Left kidney (tissue), 8 donors: Measurements from ENCODE around the gene CXCL8. TPM values are rescaled to one million over a fixed set of nuclear protein-coding genes. Genes with fewer than 3 reads are reported as not detected.
"Not testable (repeated sequence)": the region's sequence is repeated elsewhere in the genome, so short reads cannot be mapped to it uniquely, and the experiment has no call there.

Experiments
- DNase-seq: peaks from one replicate; pipeline ENCODE4 v3.0.0-alpha.2; 2013
- long read RNA-seq, 8 donors: transcript quantifications; one replicate each; lab custom pipeline, GENCODE V29; 2026
- polyA plus RNA-seq: library from polyadenylated mRNA; unstranded; fragments of 120-200 nt; gene quantifications from one replicate; pipeline ENCODE4 v1.2.1, GENCODE V29; 2013; ENCODE audit not compliant: insufficient read length

Gene CXCL8
- 0.63 TPM for polyA plus RNA-seq
- long read RNA-seq, donor 1 = 0 reads
- long read RNA-seq, donor 2 = 0 reads
- long read RNA-seq, donor 3 = 0 reads
- long read RNA-seq, donor 4 = 0 reads
- long read RNA-seq, donor 5, partial matches to known transcripts = 0 of 1 reads
- long read RNA-seq, donor 5, other reads (novel, unspliced or antisense) = 0 of 1 reads
- long read RNA-seq, donor 6 = 0 reads
- long read RNA-seq, donor 7, partial matches to known transcripts = 0 of 1 reads
- long read RNA-seq, donor 7, other reads (novel, unspliced or antisense) = 0 of 1 reads
- long read RNA-seq, donor 8 = 0 reads

GRCh38 chr4:73740353-73740778 is at the start of gene CXCL8:
Gene CXCL8 (plus strand): TSS chr4:73740569. CDS start chr4:73740659, 90 bp downstream.
- DNase-seq = peak; percentile 17

DNA sequence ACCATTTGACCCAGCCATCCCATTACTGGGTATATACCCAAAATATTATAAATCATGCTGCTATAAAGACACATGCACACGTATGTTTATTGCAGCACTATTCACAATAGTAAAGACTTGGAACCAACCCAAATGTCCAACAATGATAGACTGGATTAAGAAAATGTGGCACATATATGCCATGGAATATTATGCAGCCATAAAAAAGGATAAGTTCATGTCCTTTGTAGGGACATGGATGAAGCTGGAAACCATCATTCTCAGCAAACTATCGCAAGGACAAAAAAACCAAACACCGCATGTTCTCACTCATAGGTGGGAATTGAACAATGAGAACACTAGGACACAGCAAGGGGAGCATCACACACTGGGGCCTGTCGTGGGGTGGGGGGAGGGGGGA is 49.2 kb upstream of the CXCL8 start:
- not testable (repeated sequence) for DNase-seq

DNA sequence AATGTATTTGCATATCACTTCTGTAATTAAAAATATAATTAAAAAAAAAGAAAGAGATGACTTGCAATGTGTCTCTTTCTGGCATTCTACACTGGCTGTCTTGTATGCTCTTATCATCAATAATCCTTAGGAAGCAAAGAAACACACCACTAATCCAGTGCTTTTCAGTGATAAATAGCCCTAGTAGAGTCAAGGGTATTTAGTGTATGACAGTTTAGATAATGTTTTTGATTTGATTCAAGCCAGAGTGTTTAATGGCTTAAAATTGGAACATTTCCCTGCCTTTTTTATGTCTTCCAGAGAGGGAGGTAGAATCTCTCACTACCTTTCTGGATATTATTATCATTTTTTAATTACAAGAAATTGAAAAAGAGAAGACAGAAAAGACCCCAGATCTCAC is 48.6 kb upstream of the CXCL8 start:
- DNase-seq = no peak

GRCh38 chr4:73692254-73692653 is 48.1 kb upstream of the CXCL8 start:
- DNase-seq = no peak

GRCh38 chr4:73692701-73693100 is 47.7 kb upstream of the CXCL8 start:
- no peak for DNase-seq

DNA sequence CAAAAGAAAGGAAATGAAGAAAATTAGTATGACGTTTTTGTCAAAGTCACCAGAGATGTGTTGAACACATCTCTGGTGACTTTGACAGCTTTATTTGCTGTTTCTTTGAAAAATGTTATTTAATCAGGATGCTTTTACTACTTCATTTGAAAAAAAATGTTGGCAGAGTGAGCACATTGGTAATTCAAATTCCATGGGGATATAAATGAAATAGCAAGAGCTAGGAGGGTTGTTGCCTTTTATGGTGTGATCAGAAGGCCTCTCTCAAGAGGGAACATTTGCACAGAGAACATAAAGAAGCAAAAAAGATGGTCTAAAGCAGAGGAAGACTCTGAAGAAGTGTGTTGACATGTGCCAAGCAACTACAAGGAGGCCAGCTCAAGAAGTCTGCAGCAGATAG is 46.6 kb upstream of the CXCL8 start:
- DNase-seq = no peak

DNA sequence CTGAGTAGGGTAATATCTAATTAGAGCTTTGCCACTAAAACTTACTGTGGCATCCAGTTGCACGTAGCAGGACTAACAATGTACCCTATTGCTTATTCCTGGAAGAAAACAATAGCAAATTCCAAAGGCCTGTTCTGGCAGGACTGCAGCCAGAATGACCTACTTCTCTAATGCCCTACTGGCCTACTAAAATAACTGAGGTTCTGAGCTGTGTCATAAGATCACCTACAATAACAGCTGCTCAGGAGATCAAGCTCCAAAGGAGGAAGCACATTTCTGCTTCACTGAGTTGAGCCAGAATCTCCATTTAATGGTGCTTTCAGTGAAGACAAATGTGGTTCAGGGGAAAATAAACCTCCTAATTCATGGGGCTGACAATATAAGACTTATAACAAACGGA is 42.2 kb upstream of the CXCL8 start:
- DNase-seq = peak; percentile 61

DNA sequence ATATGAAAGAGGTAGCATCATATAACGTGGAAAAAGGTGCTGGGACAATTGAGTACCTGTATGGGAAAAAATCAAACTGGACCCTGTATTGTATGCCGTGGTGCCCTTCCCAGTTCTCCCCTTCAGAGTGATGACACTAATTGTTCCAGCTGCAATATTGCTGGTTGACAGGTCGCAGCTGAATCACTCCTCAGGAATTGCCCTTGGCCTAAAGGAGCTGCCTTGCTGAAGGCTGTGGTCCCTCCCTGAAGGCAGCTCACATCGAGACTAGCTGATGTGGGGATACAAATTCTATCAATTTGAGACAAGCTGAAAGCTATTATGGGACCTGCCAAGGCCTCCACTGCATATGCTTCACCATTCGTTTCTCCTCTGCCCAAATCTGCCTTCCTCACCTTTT is 39.3 kb upstream of the CXCL8 start:
- no peak for DNase-seq

DNA sequence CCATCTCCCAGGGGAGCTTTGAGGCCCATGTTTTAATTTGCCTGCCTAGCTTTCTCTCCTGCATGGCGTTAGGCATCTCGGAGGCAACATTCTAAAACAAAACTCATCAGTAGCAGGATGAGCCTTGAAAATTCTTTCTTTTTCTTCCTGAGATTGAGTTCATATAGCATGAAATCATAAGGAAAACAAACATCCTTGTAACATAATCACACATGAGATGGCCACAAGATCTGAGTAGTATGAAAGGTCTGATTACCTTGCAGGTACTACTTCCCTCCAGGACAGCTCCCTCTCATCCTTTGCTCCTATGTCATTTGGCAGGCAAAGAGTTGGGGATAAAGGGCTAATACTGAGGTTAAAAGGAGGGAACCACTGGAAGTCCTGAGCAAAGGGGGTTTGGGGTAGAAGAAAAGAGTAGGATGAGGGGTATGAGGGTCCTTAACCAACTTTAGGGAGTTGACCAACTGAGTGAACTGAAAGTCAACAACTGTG is 37.5 kb upstream of the CXCL8 start:
- DNase-seq = no peak

GRCh38 chr4:73703320-73703719 is 37.0 kb upstream of the CXCL8 start:
- no peak for DNase-seq

- DNase-seq = no peak
Observed at GRCh38 chr4:73704314-73705055, 35.9 kb upstream of the CXCL8 start.

- DNase-seq = no peak
Observed at GRCh38 chr4:73705056-73705432, 35.3 kb upstream of the CXCL8 start.

- DNase-seq = no peak
Observed at GRCh38 chr4:73705721-73706120, 34.6 kb upstream of the CXCL8 start.

DNA sequence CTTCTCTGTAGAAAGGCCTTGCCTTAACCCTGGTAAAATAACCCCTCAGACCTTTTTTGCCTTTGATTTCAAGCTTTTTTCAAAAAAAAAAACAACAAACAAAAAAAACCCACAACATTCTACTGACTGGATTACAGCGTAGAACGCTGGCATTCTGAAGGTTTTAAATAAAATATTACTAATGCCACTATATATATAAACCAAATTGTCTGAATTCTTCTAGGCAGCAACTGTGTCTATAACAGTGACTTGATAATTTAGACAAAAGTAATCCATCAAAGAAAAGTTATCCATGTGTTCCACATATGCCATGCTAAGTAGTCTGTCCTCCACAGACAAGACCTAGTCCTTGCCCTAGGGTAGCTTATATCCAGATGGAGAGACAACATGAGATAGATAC is 33.6 kb upstream of the CXCL8 start:
- no peak for DNase-seq

DNA sequence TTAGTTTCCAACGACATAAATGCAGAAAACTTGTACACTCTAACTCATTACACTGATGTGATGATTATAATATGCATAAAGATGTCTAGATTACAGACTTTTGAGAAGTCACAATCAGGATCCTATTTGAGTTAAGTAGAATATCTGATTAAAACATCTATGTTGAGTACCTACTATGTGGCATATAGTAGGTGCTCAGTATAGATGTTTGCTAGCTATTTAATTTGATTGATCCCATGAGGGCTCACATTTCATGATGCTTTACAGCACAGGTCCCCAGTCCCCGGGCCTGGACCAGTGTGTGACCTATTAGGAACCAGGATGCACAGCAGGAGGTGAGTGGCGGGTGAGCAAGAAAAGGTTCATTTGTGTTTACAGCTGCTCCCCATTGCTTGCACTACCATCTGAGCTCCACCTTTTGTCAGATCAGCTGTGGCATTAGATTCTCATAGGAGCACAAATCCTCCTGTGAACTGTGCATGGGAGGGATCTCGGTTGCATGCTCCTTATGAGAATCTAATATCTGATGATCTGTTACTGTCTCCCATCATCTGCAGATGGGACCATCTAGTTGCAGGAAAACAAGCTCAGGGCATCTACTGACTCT is 33.0 kb upstream of the CXCL8 start:
- DNase-seq = no peak

GRCh38 chr4:73707918-73708577 is 32.3 kb upstream of the CXCL8 start:
- no peak for DNase-seq

GRCh38 chr4:73709451-73710033 is 30.8 kb upstream of the CXCL8 start:
- no peak for DNase-seq

- no peak for DNase-seq
Observed at GRCh38 chr4:73710094-73710493, 30.3 kb upstream of the CXCL8 start.

GRCh38 chr4:73711989-73712388 is 28.4 kb upstream of the CXCL8 start:
- no peak for DNase-seq

- DNase-seq = no peak
Observed at GRCh38 chr4:73713650-73714049, 26.7 kb upstream of the CXCL8 start.

GRCh38 chr4:73714647-73715046 is 25.7 kb upstream of the CXCL8 start:
- no peak for DNase-seq

- DNase-seq = no peak
Observed at GRCh38 chr4:73715659-73716058, 24.7 kb upstream of the CXCL8 start.
